ENCODE results near the gene C5orf22.

Gene C5orf22

GRCh38 chr5:31604240-31604639 lies 72.1 kb downstream of the C5orf22 start:
- no peak for DNase-seq (ENCODE audit: low read depth)

- DNase-seq (ENCODE audit: low read depth): no peak
These were observed 72.5 kb downstream of the C5orf22 start for GRCh38 chr5:31604644-31605043.

Measured in ELR (cell line).